A549 (cell line): ENCODE measurements around the gene VPS4A. TPM values are rescaled to one million over a fixed set of nuclear protein-coding genes. Genes with fewer than 3 reads are reported as not detected.

Experiments
- ATAC-seq, 2 experiments: fragments of 200-7000 bp in 1 of 2; fragments of >200 bp in 1 of 2; cut with Nextera tagmentation in 1 of 2; cut with Tn5 transposase in 1 of 2; 3 replicates each; pipeline versions ENCODE4 v1.8.0 to v1.9.1; 2018 to 2020; ENCODE audit warnings: mild to moderate bottlenecking in 1 of 2, moderate library complexity in 1 of 2
- CTCF ChIA-PET: fragments of 300-600 bp; sonication (Branson Sonifier 250); formaldehyde crosslinking; extraction: SDS; loops from one replicate; lab custom pipeline; 2021; ENCODE audit warnings: antibody characterized with exemption, inconsistent platforms; lab: Yijun Ruan, JAX
- POLR2A ChIA-PET: fragments of 350-600 bp; formaldehyde crosslinking; extraction: SDS; loops from one replicate; lab custom pipeline; 2021; ENCODE audit warnings: antibody characterized with exemption, inconsistent platforms; lab: Yijun Ruan, JAX
- DNase-seq, 2 experiments: peaks; one replicate each; pipeline versions ENCODE4 v3.0.0 to v3.0.0-alpha.2; 2011 to 2016; ENCODE audit warnings: low read depth in 1 of 2, low spot score in 1 of 2
- FAIRE-seq: peaks from 2 replicates; lab custom pipeline; 2011; peaks lifted over from hg19 to GRCh38; lab: Jason Lieb, UNC
- H3K27ac ChIP-seq, 2 experiments: fragments of >200 bp; sonication (Bioruptor Twin); formaldehyde crosslinking; 3 replicates each; pipeline ENCODE4 v1.5.1; 2016 to 2017
- H3K4me1 ChIP-seq: fragments of >200 bp; sonication (Bioruptor Twin); formaldehyde crosslinking; 3 replicates; pipeline ENCODE4 v1.6.1; 2016
- H3K4me2 ChIP-seq: fragments of >200 bp; sonication (Bioruptor Twin); formaldehyde crosslinking; 3 replicates; pipeline ENCODE4 v1.6.1; 2016
- H3K4me3 ChIP-seq: fragments of >200 bp; sonication (Bioruptor Twin); formaldehyde crosslinking; 3 replicates; pipeline ENCODE4 v1.5.1; 2016
- H3K9me3 ChIP-seq: fragments of >200 bp; sonication (Bioruptor Twin); formaldehyde crosslinking; 3 replicates; pipeline ENCODE4 v1.6.1; 2016
- BHLHE40 ChIP-seq: IDR thresholded peaks from 2 replicates; pipeline ENCODE4 v1.6.1; 2012; ENCODE audit warnings: low read depth, low read length, inconsistent platforms
- CBX8 ChIP-seq: fragments of 200-600 bp; sonication (generic); IDR thresholded peaks from 2 replicates; pipeline ENCODE4 v1.6.1; 2016
- CHD2 ChIP-seq: fragments of 150-350 bp; IDR thresholded peaks from 2 replicates; pipeline ENCODE4 v1.6.1; 2014; ENCODE audit warnings: low read length; ENCODE audit not compliant: partially characterized antibody
- EHMT2 ChIP-seq: fragments of 200-600 bp; sonication (generic); IDR thresholded peaks from 2 replicates; pipeline ENCODE4 v1.6.1; 2016; ENCODE audit warnings: antibody characterized with exemption, low read depth, mild to moderate bottlenecking, moderate library complexity
- EP300 ChIP-seq, 2 experiments: fragments of >200 bp; sonication (Bioruptor Twin); formaldehyde crosslinking; IDR thresholded peaks; 2 replicates in 1 of 2; 3 replicates in 1 of 2; pipeline ENCODE4 v1.6.1; 2016 to 2017
- FOSB ChIP-seq: fragments of 250-450 bp; sonication (Bioruptor Pico); IDR thresholded peaks from 2 replicates; pipeline ENCODE4 v1.5.0; 2020; ENCODE audit warnings: mild to moderate bottlenecking, moderate library complexity
- FOXS1 ChIP-seq: fragments of 250-450 bp; sonication (Bioruptor Pico); IDR thresholded peaks from 2 replicates; pipeline ENCODE4 v1.5.0; 2020; ENCODE audit warnings: mild to moderate bottlenecking, moderate library complexity
- GATA3 ChIP-seq: IDR thresholded peaks from 2 replicates; pipeline ENCODE4 v1.6.1; 2012; ENCODE audit warnings: borderline replicate concordance
- HDAC2 ChIP-seq: fragments of 200-600 bp; sonication (generic); IDR thresholded peaks from 2 replicates; pipeline ENCODE4 v1.6.1; 2016
- HOXA7 ChIP-seq: fragments of 250-450 bp; sonication (Bioruptor Pico); IDR thresholded peaks from 2 replicates; pipeline ENCODE4 v1.5.0; 2020; ENCODE audit warnings: mild to moderate bottlenecking, moderate library complexity
- JUNB ChIP-seq: fragments of >200 bp; sonication (Bioruptor Twin); formaldehyde crosslinking; IDR thresholded peaks from 2 replicates; pipeline ENCODE4 v1.6.1; 2016
- KDM1A ChIP-seq: fragments of 200-600 bp; sonication (generic); IDR thresholded peaks from 2 replicates; pipeline ENCODE4 v1.6.1; 2016; ENCODE audit warnings: low read depth, mild to moderate bottlenecking
- MAFK ChIP-seq: fragments of 450-650 bp; IDR thresholded peaks from 2 replicates; pipeline ENCODE4 v1.6.1; 2014; ENCODE audit not compliant: partially characterized antibody
- MAZ ChIP-seq: fragments of 150-350 bp; IDR thresholded peaks from 2 replicates; pipeline ENCODE4 v1.6.1; 2014; ENCODE audit warnings: antibody characterized with exemption, low read depth, low read length, borderline replicate concordance
- NPAS2 ChIP-seq: fragments of 250-450 bp; sonication (Bioruptor Pico); IDR thresholded peaks from 2 replicates; pipeline ENCODE4 v1.8.0; 2022; ENCODE audit warnings: mild to moderate bottlenecking, moderate library complexity, borderline replicate concordance
- POLR2AphosphoS2 ChIP-seq: conservative IDR thresholded peaks from 2 replicates; pipeline ENCODE4 v1.6.1; 2012; ENCODE audit warnings: low read length, improper control_type of control experiment, inconsistent platforms
- RCOR1 ChIP-seq: fragments of 150-350 bp; IDR thresholded peaks from 2 replicates; pipeline ENCODE4 v1.6.1; 2014; ENCODE audit warnings: antibody characterized with exemption, low read length, low read depth
- REST ChIP-seq: fragments of 200-600 bp; sonication (generic); IDR thresholded peaks from 2 replicates; pipeline ENCODE4 v1.6.1; 2016; ENCODE audit warnings: antibody characterized with exemption, mild to moderate bottlenecking, moderate library complexity
- SMC3 ChIP-seq: fragments of >200 bp; sonication (Bioruptor Twin); formaldehyde crosslinking; IDR thresholded peaks from 3 replicates; pipeline ENCODE4 v1.6.1; 2018; ENCODE audit warnings: inconsistent platforms
- TP53 ChIP-seq: fragments of 250-450 bp; sonication (Bioruptor Pico); IDR thresholded peaks from 2 replicates; pipeline ENCODE4 v1.5.0; 2021; ENCODE audit warnings: mild to moderate bottlenecking, moderate library complexity
- ZFP36 ChIP-seq: fragments of 450-650 bp; IDR thresholded peaks from 2 replicates; pipeline ENCODE4 v1.6.1; 2014; ENCODE audit warnings: borderline replicate concordance; ENCODE audit not compliant: partially characterized antibody
- WGBS: methylation state at CpG from one replicate; pipeline ENCODE4 v1.1.6; 2017; ENCODE audit errors: missing lambda C conversion rate; 5-methylcytosine and 5-hydroxymethylcytosine counted together
- polyA plus RNA-seq, 4 experiments: library from polyadenylated mRNA; depleted of rRNA in 3 of 4; stranded (reverse); fragments of >200 nt; fragmentation: RNase III in 1 of 4; extraction: RNeasy Plus Mini Kit Qiagen cat#74134 plus additional on column Dnase treatment in 1 of 4; gene quantifications; 2 replicates in 3 of 4; 3 replicates in 1 of 4; pipeline ENCODE4 v1.2.3, GENCODE V29; 2011 to 2017
- TF ChIP-seq, protein P1 (sequence below): IDR thresholded peaks from 2 replicates; pipeline ENCODE4 v1.6.1; 2012

The VPS4A gene
- polyA plus RNA-seq, 2 of the 4 experiments (the other 2 are of a cell fraction), result 12.9 to 28.1 TPM

DNA sequence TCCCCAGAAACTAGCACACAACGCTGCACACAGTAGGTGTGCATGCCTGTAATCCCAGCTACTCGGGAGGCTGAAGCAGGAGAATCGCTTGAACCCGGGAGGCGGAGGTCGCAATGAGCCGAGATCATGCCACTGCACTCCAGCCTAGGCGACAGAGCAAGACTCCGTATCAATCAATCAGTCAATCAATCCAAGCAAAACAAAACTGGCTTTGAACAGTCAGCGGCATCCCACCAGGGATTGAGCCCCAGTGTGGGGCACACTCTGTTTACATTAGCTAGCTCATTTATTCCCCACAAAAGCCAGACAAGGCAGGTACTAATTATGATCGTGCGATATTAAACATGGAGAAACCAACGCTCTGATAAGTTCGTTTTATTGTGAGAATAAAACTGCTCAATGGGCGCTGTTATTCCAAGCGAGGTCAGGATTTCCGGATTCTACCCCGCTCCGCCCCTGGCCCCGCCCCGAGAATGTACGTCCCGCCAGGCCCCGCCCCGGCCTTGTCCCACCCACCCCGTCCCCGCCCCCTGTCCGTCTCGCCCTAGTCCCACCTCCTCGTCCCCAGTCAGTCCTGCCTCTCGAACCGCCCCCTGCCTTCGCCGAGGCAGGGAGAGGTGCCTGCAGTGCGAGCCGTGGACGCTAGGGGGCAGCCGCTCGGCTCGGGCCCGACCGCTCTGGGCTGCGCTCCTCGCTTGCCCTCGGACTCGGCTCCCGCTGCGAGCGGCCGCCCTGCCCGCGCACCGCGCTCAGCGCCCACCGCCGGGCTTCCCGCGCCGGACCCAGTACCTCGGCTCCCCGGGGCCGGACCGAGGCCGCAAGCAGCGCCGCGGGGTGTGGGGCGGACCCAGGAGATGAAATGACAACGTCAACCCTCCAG lies at the start of gene VPS4A (continued):
- TF ChIP-seq FOXS1 (CRISPR knock-in tag) (no peak), ZFP36 (no peak), POLR2AphosphoS2 (0 out of 2 replicates have a peak, but pooled peaks have one; percentile 41), SMC3 (peak; percentile 54), JUNB (no peak), KDM1A (0 out of 2 replicates have a peak, but pooled peaks have one; percentile 30), CBX8 (no peak)

DNA sequence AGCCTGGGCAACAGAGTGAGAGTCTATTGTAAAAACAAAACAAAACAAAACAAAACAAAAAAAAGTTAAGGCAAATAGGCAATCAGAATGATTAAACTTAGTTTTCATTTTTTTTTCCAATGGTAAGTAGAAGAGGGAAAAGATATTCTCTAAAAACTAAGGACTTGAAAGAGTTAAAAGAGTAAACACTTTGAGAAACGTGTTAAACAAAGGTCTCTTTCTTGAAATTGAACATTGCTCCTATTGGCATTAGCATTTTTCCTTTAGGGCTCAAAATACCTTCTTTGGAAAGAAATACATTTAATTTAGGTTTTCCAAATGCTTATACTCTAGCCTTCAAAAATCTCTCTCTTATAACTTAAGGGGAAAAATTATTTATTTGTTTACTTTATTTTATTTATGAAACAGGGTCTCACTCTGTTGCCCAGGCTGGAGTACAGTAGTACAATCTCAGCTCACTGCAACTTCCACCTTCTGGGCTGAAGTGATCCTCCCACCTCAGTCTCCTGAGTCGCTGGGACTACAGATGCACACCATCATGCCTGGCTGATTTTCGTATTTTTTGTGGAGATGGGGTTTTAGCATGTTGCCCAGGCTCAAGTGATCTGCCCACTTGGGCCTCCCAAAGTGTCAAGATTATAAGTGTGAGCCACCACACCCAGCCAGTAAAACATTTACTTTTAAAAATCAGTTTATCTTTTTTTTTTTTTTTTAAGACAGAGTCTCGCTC lies 44.7 kb upstream of the VPS4A start:
- DNase-seq (no peak), FAIRE-seq (no peak), ATAC-seq (no peak)
- Histone ChIP-seq H3K27ac (no peak overlapping the region), H3K4me1 (no peaks in the 10 kb centered on the region; the same call in 2 of the 3 replicates), H3K4me2 (no peak overlapping the region), H3K9me3 (no peaks in the 10 kb centered on the region), H3K4me3 (no peak overlapping the region)
- no peak for TF ChIP-seq EP300 (IDR thresholded peaks at IDR 0.05)
- TF ChIP-seq CBX8, result no peak
- no peak for TF ChIP-seq EHMT2
- no peak for TF ChIP-seq MAFK
- no peak for TF ChIP-seq MAZ
- no peak for TF ChIP-seq FOSB (CRISPR knock-in tag)
- no peak for TF ChIP-seq SMC3
- TF ChIP-seq GATA3, result no peak
- TF ChIP-seq, protein P1, sequence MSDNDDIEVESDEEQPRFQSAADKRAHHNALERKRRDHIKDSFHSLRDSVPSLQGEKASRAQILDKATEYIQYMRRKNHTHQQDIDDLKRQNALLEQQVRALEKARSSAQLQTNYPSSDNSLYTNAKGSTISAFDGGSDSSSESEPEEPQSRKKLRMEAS, result no peak
- no peak for TF ChIP-seq REST
- TF ChIP-seq TP53 (CRISPR knock-in tag), result no peak
- no peak for TF ChIP-seq NPAS2 (CRISPR knock-in tag)
- no peak for TF ChIP-seq HDAC2
- TF ChIP-seq HOXA7, result no peak
- TF ChIP-seq BHLHE40, result no peak
- TF ChIP-seq FOXS1 (CRISPR knock-in tag), result no peak
- TF ChIP-seq RCOR1, result no peak
- TF ChIP-seq CHD2, result no peak
- ChIA-PET CTCF (interaction anchor here (0.7 to 2.1 kb wide), 2 partner anchors 21 to 423 kb away, joined by 3 to 9 read pairs; no protein-coding TSS in a partner anchor), POLR2A (interaction anchor here (0.6 kb wide), 1 partner anchor 109 kb away, joined by 4 read pairs; no protein-coding TSS in a partner anchor)
- WGBS, result 81% methylated on average over 4 of the region's 4 CpGs
